PC-9 (cell line): ENCODE results near the gene PIAS2. TPM values are rescaled to one million over a fixed set of nuclear protein-coding genes. Genes with fewer than 3 reads are reported as not detected.

Source experiments
- BruUV-seq: library from RNA; stranded (reverse); fragments of 400-500 nt; replicated peaks from 2 replicates; lab custom pipeline; 2021; lab: Mats Ljungman, UMichigan
- CTCF ChIA-PET: fragments of 300-600 bp; sonication (Branson Sonifier 250); formaldehyde crosslinking; loops from one replicate; lab custom pipeline; 2022; ENCODE audit warnings: antibody characterized with exemption; lab: Charles Lee
- POLR2A ChIA-PET: fragments of 300-600 bp; sonication (Branson Sonifier 250); formaldehyde crosslinking; loops from one replicate; lab custom pipeline; 2022; ENCODE audit warnings: antibody characterized with exemption; ENCODE audit not compliant: unreplicated experiment; lab: Charles Lee
- DNase-seq, 2 experiments: peaks; one replicate each; pipeline versions ENCODE4 v3.0.0 to v3.0.0-alpha.2; 2015 to 2022; ENCODE audit warnings: mixed read lengths in 1 of 2
- H2AFZ ChIP-seq: fragments of 200-600 bp; sonication (generic); 2 replicates; pipeline ENCODE4 v1.8.1; 2017; ENCODE audit warnings: antibody characterized with exemption
- H3F3A ChIP-seq: fragments of 200-600 bp; sonication (generic); 2 replicates; pipeline ENCODE4 v1.8.1; 2017; ENCODE audit warnings: antibody characterized with exemption, mild to moderate bottlenecking, low read depth; ENCODE audit not compliant: insufficient read depth
- H3K27ac ChIP-seq: fragments of 200-600 bp; sonication (generic); 2 replicates; pipeline ENCODE4 v1.6.1; 2016; ENCODE audit warnings: mixed run types
- H3K27me3 ChIP-seq: fragments of 200-600 bp; sonication (generic); 2 replicates; pipeline ENCODE4 v1.6.1; 2016; ENCODE audit warnings: low read depth, mixed run types; ENCODE audit not compliant: insufficient read depth
- H3K36me3 ChIP-seq: fragments of 200-600 bp; sonication (generic); 2 replicates; pipeline ENCODE4 v1.6.1; 2016; ENCODE audit warnings: low read depth, mixed run types
- H3K4me1 ChIP-seq: fragments of 200-600 bp; sonication (generic); replicated peaks from 2 replicates; pipeline ENCODE4 v1.6.1; 2016; ENCODE audit warnings: mixed run types; ENCODE audit not compliant: insufficient read depth
- H3K4me2 ChIP-seq: fragments of 200-600 bp; sonication (generic); 2 replicates; pipeline ENCODE4 v1.6.1; 2017; ENCODE audit warnings: mixed run types
- H3K4me3 ChIP-seq: fragments of 200-600 bp; sonication (generic); 2 replicates; pipeline ENCODE4 v1.6.1; 2016; ENCODE audit warnings: mixed run types
- H3K79me2 ChIP-seq: fragments of 200-600 bp; sonication (generic); 2 replicates; pipeline ENCODE4 v1.6.1; 2017; ENCODE audit warnings: low read depth, mixed run types
- H3K9me2 ChIP-seq: fragments of 200-600 bp; sonication (generic); 2 replicates; pipeline ENCODE4 v1.8.1; 2017; ENCODE audit warnings: mild to moderate bottlenecking; ENCODE audit not compliant: insufficient read depth
- H3K9me3 ChIP-seq: fragments of 200-600 bp; sonication (generic); 2 replicates; pipeline ENCODE4 v1.8.1; 2016; ENCODE audit warnings: low read depth; ENCODE audit not compliant: insufficient read depth
- H4K20me1 ChIP-seq: fragments of 200-600 bp; sonication (generic); 2 replicates; pipeline ENCODE4 v1.8.1; 2017; ENCODE audit not compliant: insufficient read depth
- EZH2 ChIP-seq: fragments of 200-600 bp; sonication (generic); IDR thresholded peaks from 2 replicates; pipeline ENCODE4 v1.8.0; 2017; ENCODE audit warnings: antibody characterized with exemption, low read depth
- intact Hi-C: fragments of 100-400 bp; cut with micrococcal nuclease; formaldehyde crosslinking; loops from one replicate; pipeline ENCODE4 v1.10.0; 2022; ENCODE audit not compliant: unreplicated experiment
- total RNA-seq: library from RNA; stranded (reverse); gene quantifications from 2 replicates; pipeline ENCODE4 v1.2.3, GENCODE V29; 2021
- TF ChIP-seq, protein P1 (sequence below): fragments of 200-600 bp; sonication (generic); conservative IDR thresholded peaks from 2 replicates; pipeline ENCODE4 v1.6.1; 2017; ENCODE audit warnings: mixed run types, antibody characterized with exemption, mild to moderate bottlenecking, moderate library complexity

Gene PIAS2
- total RNA-seq, 1 experiment from 2014 or later, result 17.5 TPM

DNA sequence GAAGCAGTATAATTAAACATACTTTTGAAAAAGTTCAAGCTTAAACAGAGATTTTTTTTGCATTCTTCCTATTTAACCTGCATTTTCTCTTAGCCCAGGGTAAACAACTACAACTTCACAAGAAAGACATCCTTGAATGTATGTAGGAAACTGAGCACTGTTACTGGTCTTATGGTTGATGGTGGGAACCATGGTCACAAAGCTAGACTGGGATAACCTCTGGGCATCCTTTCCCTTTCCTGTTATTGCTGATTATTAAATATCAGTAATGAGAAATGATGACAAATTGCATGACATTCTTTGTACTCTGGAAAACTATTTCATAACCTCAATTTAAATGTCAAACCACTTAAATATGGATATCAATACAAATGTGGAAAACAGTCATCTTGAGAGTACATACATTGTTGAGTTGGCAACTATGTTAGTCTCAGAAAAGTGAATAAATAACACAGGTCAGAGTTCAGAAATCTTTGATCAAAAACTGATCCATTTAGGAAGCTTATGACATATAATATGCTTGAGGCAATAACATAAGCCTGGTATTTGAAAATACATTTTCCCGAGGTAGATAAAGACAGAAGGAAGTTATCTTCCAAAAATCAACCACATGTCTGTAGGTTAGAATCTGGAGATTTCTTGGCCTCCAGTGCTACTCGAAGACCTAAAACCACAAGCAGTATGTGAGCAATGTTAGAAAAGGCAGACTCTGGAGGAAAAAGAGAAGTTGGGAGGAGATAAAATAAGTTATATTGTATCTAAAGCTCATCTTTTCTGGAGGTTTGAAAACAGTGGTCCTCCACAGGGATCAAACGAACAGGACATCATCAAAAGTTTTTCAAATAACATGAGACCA is 95.2 kb downstream of the PIAS2 start:
- intact Hi-C loops, result no loop called here
- CTCF ChIA-PET, result no interaction called here
- H3K4me2 ChIP-seq, result no peak overlapping the region

DNA sequence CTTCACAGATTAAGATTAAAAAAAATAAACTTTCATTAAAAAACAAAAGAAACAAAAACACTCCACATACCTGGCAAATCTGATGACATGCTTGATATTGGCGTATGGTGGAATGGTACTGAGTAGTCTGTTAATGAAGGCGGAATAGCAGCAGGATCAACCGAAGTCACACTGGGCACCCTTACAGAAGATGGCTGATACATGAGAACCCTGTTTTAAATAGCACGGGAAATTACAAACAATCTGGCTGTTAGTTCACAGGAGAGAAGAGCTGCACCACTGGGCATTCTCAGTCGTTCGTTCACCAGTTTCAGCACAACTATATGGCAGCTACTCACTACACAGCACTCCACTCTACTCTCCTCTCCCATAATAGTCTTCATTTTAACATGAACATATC is 96.4 kb downstream of the PIAS2 start:
- Histone ChIP-seq H3K27me3 (no peaks in the 10 kb centered on the region), H3K4me3 (no peak overlapping the region), H2AFZ (no peak overlapping the region), H3K9me3 (no peaks in the 10 kb centered on the region), H3K79me2 (no peaks in the 10 kb centered on the region), H3K9me2 (no peaks in the 10 kb centered on the region), H3K4me2 (no peak overlapping the region), H3K27ac (no peak overlapping the region), H3K36me3 (no peaks in the 10 kb centered on the region), H4K20me1 (no peaks in the 10 kb centered on the region), H3K4me1 (no peaks in the 10 kb centered on the region), H3F3A (no peaks in the 10 kb centered on the region)
- BruUV-seq, result no TSS peak
- ChIA-PET CTCF (no interaction called here), POLR2A (no interaction called here)
- TF ChIP-seq, protein P1, sequence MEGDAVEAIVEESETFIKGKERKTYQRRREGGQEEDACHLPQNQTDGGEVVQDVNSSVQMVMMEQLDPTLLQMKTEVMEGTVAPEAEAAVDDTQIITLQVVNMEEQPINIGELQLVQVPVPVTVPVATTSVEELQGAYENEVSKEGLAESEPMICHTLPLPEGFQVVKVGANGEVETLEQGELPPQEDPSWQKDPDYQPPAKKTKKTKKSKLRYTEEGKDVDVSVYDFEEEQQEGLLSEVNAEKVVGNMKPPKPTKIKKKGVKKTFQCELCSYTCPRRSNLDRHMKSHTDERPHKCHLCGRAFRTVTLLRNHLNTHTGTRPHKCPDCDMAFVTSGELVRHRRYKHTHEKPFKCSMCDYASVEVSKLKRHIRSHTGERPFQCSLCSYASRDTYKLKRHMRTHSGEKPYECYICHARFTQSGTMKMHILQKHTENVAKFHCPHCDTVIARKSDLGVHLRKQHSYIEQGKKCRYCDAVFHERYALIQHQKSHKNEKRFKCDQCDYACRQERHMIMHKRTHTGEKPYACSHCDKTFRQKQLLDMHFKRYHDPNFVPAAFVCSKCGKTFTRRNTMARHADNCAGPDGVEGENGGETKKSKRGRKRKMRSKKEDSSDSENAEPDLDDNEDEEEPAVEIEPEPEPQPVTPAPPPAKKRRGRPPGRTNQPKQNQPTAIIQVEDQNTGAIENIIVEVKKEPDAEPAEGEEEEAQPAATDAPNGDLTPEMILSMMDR, result no peak
- no peak for TF ChIP-seq EZH2
- DNase-seq, result no peak
- intact Hi-C loops, result no loop called here

More for the DNA sequence above, 95.2 kb downstream of the PIAS2 start:
- no peak for TF ChIP-seq EZH2
- TF ChIP-seq, protein P1, result no peak
- Histone ChIP-seq H3K9me3 (no peaks in the 10 kb centered on the region), H4K20me1 (no peaks in the 10 kb centered on the region), H3K9me2 (no peaks in the 10 kb centered on the region), H3K36me3 (no peaks in the 10 kb centered on the region; the same call in 1 of the 2 replicates), H3K79me2 (no peaks in the 10 kb centered on the region), H3K27me3 (no peaks in the 10 kb centered on the region), H3K4me3 (no peak overlapping the region), H3K4me1 (no peaks in the 10 kb centered on the region), H3K27ac (no peak overlapping the region), H3F3A (no peaks in the 10 kb centered on the region), H2AFZ (no peak overlapping the region)
- DNase-seq, result no peak
- BruUV-seq, result no TSS peak
- POLR2A ChIA-PET, result no interaction called here

DNA sequence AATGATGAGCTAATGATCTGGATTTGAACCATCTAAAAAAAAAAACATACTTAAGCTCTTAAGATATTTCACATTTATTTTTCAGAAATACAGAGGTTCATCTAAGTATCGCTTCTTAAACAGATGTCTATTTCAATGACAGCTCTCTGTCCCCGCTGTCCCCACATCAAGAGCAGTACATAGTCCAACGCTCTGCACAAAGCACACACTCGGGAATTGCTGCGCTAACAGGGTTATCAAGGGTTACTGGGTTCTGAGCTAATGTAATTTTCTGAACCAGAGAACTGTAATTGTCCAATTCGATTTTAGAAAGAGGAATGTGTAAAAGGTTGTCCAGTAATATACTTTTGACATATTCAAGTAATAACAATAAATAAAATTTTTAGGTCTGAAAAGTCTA is 101.6 kb downstream of the PIAS2 start:
- ChIA-PET POLR2A (no interaction called here), CTCF (no interaction called here)
- H3K9me2 ChIP-seq, result no peaks in the 10 kb centered on the region
- no peak overlapping the region for H3K27ac ChIP-seq
- H3K9me3 ChIP-seq, result no peaks in the 10 kb centered on the region
- no peaks in the 10 kb centered on the region for H3K4me1 ChIP-seq
- no peak overlapping the region for H3K4me3 ChIP-seq
- no TSS peak for BruUV-seq
- no peaks in the 10 kb centered on the region for H3K36me3 ChIP-seq
- no peaks in the 10 kb centered on the region for H3K27me3 ChIP-seq
- no peaks in the 10 kb centered on the region for H3K79me2 ChIP-seq
- H3F3A ChIP-seq, result no peaks in the 10 kb centered on the region
- no peak for DNase-seq
- intact Hi-C loops, result no loop called here
- H4K20me1 ChIP-seq, result no peaks in the 10 kb centered on the region
- no peak for TF ChIP-seq EZH2
- TF ChIP-seq, protein P1, result no peak
- H3K4me2 ChIP-seq, result no peak overlapping the region
- no peak overlapping the region for H2AFZ ChIP-seq
